Measurements from ENCODE around the gene MYOF. TPM values are rescaled to one million over a fixed set of nuclear protein-coding genes. Genes with fewer than 3 reads are reported as not detected.
"Not testable (repeated sequence)": the region's sequence is repeated elsewhere in the genome, so short reads cannot be mapped to it uniquely, and the experiment has no call there.

Gene MYOF
- total and polyA plus RNA-seq, 3 experiments from 2014 or later: 57.0 to 62.8 TPM; not detected in 1

DNA sequence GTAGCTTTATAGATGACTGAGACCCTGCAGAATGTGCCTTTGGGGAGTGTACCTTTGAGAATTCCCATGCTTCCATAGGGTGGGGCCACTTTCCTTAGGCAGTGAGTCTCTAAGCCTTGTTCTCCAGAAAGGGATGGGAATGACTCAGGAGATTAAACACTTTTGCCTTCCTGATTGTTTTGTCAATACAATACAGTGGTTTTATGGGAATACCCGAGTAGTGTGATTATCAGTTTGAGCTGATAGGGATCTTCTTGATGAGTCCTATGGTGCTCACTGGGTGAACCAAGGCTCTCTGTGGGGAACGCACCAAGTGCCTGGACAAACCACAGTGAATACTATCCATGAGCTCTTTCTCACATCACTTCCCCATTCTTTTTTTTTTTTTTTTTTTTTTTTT is 6.3 kb downstream of the MYOF start:
- H3K4me3 Mint-ChIP-seq: no peak overlapping the region
- Histone ChIP-seq H3K36me3 (ENCODE audit: insufficient read depth, low read length) (no peaks in the 10 kb centered on the region), H3K27me3 (ENCODE audit: insufficient read depth, low read length, poor library complexity, severe bottlenecking) (peaks cover 3% of the 10 kb centered on the region), H3K4me1 (ENCODE audit: insufficient read depth, low read length) (no peaks in the 10 kb centered on the region), H3K9me3 (ENCODE audit: low read length) (no peaks in the 10 kb centered on the region), H3K4me3 (ENCODE audit: low read length) (no peak overlapping the region), H3K27ac (ENCODE audit: low read depth, low read length) (no peak overlapping the region)
- H3K4me1 Mint-ChIP-seq: no peaks in the 10 kb centered on the region
- no peak for DNase-seq
- H3K27me3 Mint-ChIP-seq: peaks cover 4 to 6% of the 10 kb centered on the region in 2 donors
- no peaks in the 10 kb centered on the region for H3K9me3 Mint-ChIP-seq
- no peak overlapping the region for H3K27ac Mint-ChIP-seq
- no peaks in the 10 kb centered on the region for H3K36me3 Mint-ChIP-seq
- ChIA-PET CTCF (interaction anchor here (0.9 to 3.8 kb wide), 4 partner anchors 21 to 103 kb away, joined by 3 to 18 read pairs (median 4); no protein-coding TSS in a partner anchor), POLR2A (interaction anchor here (0.7 kb wide), 1 partner anchor 99 kb away, joined by 12 read pairs; no protein-coding TSS in a partner anchor)

DNA sequence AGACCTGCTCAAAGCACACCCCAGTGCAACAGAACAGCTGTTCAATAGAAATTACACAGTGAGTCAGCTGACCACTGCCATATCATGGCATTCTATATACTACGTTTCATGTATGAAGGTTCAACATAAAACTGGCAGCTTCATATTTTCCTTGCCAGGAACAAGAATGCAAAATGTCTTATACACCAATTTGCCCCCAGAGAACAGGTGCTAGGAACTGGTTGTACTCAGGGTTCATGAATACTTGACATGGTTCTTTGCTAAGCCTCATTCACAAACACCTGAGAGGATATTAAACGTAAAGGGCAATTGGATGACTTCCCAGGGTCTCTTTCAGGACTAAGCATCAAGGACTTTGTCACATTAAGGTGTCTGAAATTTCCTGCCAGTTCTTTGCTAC is 6.9 kb downstream of the MYOF start:
- Mint-ChIP-seq H3K4me3 (no peak overlapping the region), H3K27me3 (peaks cover 0 to 5% of the 10 kb centered on the region in 2 donors), H3K9me3 (no peaks in the 10 kb centered on the region), H3K36me3 (no peaks in the 10 kb centered on the region), H3K4me1 (no peaks in the 10 kb centered on the region), H3K27ac (no peak overlapping the region)
- Histone ChIP-seq H3K4me1 (ENCODE audit: insufficient read depth, low read length) (no peaks in the 10 kb centered on the region), H3K36me3 (ENCODE audit: insufficient read depth, low read length) (no peaks in the 10 kb centered on the region), H3K4me3 (ENCODE audit: low read length) (no peak overlapping the region), H3K27ac (ENCODE audit: low read depth, low read length) (no peak overlapping the region), H3K27me3 (ENCODE audit: insufficient read depth, low read length, poor library complexity, severe bottlenecking) (no peaks in the 10 kb centered on the region), H3K9me3 (ENCODE audit: low read length) (no peaks in the 10 kb centered on the region)
- DNase-seq: no peak
- ChIA-PET POLR2A (no interaction called here), CTCF (interaction anchor here (1.7 to 3.8 kb wide), 2 partner anchors 20 to 98 kb away, joined by 5 to 18 read pairs; no protein-coding TSS in a partner anchor)

DNA sequence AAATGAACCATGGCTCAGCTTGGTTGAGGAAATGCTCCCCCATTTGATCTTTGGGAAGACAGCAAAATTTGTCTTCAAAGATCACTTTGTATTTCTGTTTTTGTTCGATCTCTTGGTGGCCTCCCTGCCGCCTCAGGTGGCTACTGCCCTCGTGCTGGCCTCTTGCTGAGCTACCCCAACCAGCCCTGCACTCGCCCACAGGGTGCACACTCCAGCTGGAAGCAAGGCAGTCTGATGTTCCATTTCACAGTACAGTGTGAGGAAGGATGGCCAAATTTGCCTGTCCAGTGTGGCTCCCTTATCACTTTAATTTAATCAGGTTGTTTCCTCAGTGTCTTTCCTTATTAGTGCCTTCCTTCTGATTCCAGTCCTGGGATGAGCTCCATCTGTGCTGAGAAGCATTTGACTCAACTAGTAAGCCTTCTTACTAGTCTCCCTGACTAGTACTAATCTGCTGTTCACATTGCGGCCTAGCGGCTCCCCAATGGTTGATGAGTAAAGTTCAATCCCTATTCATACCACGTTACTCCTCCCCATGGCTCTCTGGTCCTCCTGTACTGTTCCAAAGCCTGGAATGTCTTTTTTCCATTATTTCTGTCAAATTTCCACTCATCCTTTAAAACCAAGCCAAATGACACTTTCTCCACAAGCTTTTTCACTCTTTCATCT is 8.2 kb downstream of the MYOF start:
- Histone ChIP-seq H3K9me3 (ENCODE audit: low read length) (no peaks in the 10 kb centered on the region), H3K27ac (ENCODE audit: low read depth, low read length) (no peak overlapping the region), H3K4me3 (ENCODE audit: low read length) (no peak overlapping the region), H3K4me1 (ENCODE audit: insufficient read depth, low read length) (no peaks in the 10 kb centered on the region), H3K27me3 (ENCODE audit: insufficient read depth, low read length, poor library complexity, severe bottlenecking) (no peaks in the 10 kb centered on the region), H3K36me3 (ENCODE audit: insufficient read depth, low read length) (no peaks in the 10 kb centered on the region)
- Mint-ChIP-seq H3K27me3 (peaks cover 0 to 5% of the 10 kb centered on the region in 2 donors), H3K27ac (no peak overlapping the region), H3K4me3 (no peak overlapping the region), H3K4me1 (no peaks in the 10 kb centered on the region), H3K9me3 (no peaks in the 10 kb centered on the region), H3K36me3 (no peaks in the 10 kb centered on the region)
- POLR2A ChIA-PET: no interaction called here
- CTCF ChIA-PET: interaction anchor here (1.0 to 3.8 kb wide), 3 partner anchors 8 to 97 kb away, joined by 3 to 18 read pairs (median 12); partner anchors contain the start of gene MYOF
- no peak for DNase-seq

DNA sequence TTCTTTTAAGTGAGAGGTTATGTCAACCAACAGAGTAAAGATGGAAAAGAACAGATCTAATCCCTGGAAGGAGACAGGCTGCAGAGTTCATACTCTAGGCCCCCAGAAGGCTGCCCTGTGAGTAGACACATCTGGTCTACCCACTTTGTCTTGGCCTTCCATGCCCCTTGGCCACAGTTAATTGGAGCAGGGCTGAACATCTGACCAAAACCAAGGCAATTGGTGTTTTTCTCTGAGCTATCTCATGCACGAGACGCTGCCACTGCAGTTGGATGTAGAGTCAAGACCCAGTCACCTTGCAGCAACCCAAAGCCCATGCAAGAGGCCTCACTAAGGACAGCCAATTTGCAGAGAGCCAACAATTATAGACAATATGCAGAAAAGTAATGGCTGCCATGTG is 9.0 kb downstream of the MYOF start:
- CTCF ChIA-PET: interaction anchor here (2.0 to 3.8 kb wide), 2 partner anchors 9 to 96 kb away, joined by 12 to 18 read pairs; partner anchors contain the start of gene MYOF
- no peaks in the 10 kb centered on the region for H3K36me3 ChIP-seq (ENCODE audit: insufficient read depth, low read length)
- no peak overlapping the region for H3K27ac ChIP-seq (ENCODE audit: low read depth, low read length)
- H3K4me1 ChIP-seq (ENCODE audit: insufficient read depth, low read length): no peaks in the 10 kb centered on the region
- H3K9me3 ChIP-seq (ENCODE audit: low read length): no peaks in the 10 kb centered on the region
- no peaks in the 10 kb centered on the region for H3K36me3 Mint-ChIP-seq
- H3K4me1 Mint-ChIP-seq: no peaks in the 10 kb centered on the region
- POLR2A ChIA-PET: no interaction called here
- no peak overlapping the region for H3K27ac Mint-ChIP-seq
- no peak for DNase-seq
- no peaks in the 10 kb centered on the region for H3K9me3 Mint-ChIP-seq
- H3K27me3 Mint-ChIP-seq: peaks cover 0 to 5% of the 10 kb centered on the region in 2 donors
- H3K4me3 ChIP-seq (ENCODE audit: low read length): no peak overlapping the region
- H3K27me3 ChIP-seq (ENCODE audit: insufficient read depth, low read length, poor library complexity, severe bottlenecking): no peaks in the 10 kb centered on the region
- H3K4me3 Mint-ChIP-seq: no peak overlapping the region

GRCh38 chr10:93471110-93471651 is 11.0 kb downstream of the MYOF start:
- no peaks in the 10 kb centered on the region for H3K9me3 Mint-ChIP-seq
- H3K27me3 ChIP-seq (ENCODE audit: insufficient read depth, low read length, poor library complexity, severe bottlenecking): no peaks in the 10 kb centered on the region
- POLR2A ChIA-PET: interaction anchor here (0.6 kb wide), 1 partner anchor 71 kb away, joined by 3 read pairs; no protein-coding TSS in a partner anchor
- H3K27ac Mint-ChIP-seq: no peak overlapping the region
- no peaks in the 10 kb centered on the region for H3K9me3 ChIP-seq (ENCODE audit: low read length)
- no peaks in the 10 kb centered on the region for H3K36me3 ChIP-seq (ENCODE audit: insufficient read depth, low read length)
- CTCF ChIA-PET: interaction anchor here (0.7 to 1.3 kb wide), 2 partner anchors 11 to 27 kb away, joined by 3 to 4 read pairs; partner anchors contain the start of gene MYOF
- H3K27me3 Mint-ChIP-seq: no peaks in the 10 kb centered on the region
- DNase-seq: no peak
- H3K4me3 ChIP-seq (ENCODE audit: low read length): no peak overlapping the region
- H3K4me1 Mint-ChIP-seq: no peaks in the 10 kb centered on the region
- no peak overlapping the region for H3K27ac ChIP-seq (ENCODE audit: low read depth, low read length)
- no peaks in the 10 kb centered on the region for H3K36me3 Mint-ChIP-seq
- no peaks in the 10 kb centered on the region for H3K4me1 ChIP-seq (ENCODE audit: insufficient read depth, low read length)
- H3K4me3 Mint-ChIP-seq: no peak overlapping the region

DNA sequence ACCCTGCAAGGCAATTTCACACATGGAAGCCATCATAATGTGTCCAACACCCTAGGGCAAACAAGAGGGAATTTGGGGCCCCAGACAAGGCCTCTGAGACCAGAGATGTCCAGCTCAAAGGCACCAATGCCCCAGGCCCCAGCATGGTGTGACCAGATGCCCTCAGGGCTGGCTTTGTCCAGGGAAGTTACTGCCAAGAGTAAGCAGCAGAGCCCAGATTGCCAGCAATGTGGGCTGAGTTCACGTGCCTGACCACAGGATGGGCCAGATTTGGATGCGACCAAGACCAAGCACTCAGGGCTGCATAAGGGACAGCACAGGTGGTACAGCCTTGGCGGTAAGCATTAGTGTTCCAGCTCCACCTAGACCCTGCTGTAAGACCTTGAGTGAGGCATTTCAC is 12.7 kb downstream of the MYOF start:
- H3K4me3 ChIP-seq (ENCODE audit: low read length): no peak overlapping the region
- Mint-ChIP-seq H3K4me1 (no peaks in the 10 kb centered on the region), H3K4me3 (no peak overlapping the region), H3K9me3 (no peaks in the 10 kb centered on the region), H3K27ac (no peak overlapping the region), H3K36me3 (no peaks in the 10 kb centered on the region), H3K27me3 (no peaks in the 10 kb centered on the region)
- no peaks in the 10 kb centered on the region for H3K4me1 ChIP-seq (ENCODE audit: insufficient read depth, low read length)
- no peaks in the 10 kb centered on the region for H3K36me3 ChIP-seq (ENCODE audit: insufficient read depth, low read length)
- H3K27ac ChIP-seq (ENCODE audit: low read depth, low read length): no peak overlapping the region
- POLR2A ChIA-PET: no interaction called here
- DNase-seq: no peak
- H3K9me3 ChIP-seq (ENCODE audit: low read length): no peaks in the 10 kb centered on the region
- CTCF ChIA-PET: interaction anchor here (1.9 kb wide), 1 partner anchor 94 kb away, joined by 7 read pairs; no protein-coding TSS in a partner anchor
- H3K27me3 ChIP-seq (ENCODE audit: insufficient read depth, low read length, poor library complexity, severe bottlenecking): no peaks in the 10 kb centered on the region

GRCh38 chr10:93468461-93469213 is 13.5 kb downstream of the MYOF start:
- Histone ChIP-seq H3K27me3 (ENCODE audit: insufficient read depth, low read length, poor library complexity, severe bottlenecking) (no peaks in the 10 kb centered on the region), H3K27ac (ENCODE audit: low read depth, low read length) (no peak overlapping the region), H3K9me3 (ENCODE audit: low read length) (no peaks in the 10 kb centered on the region), H3K36me3 (ENCODE audit: insufficient read depth, low read length) (no peaks in the 10 kb centered on the region), H3K4me1 (ENCODE audit: insufficient read depth, low read length) (no peaks in the 10 kb centered on the region), H3K4me3 (ENCODE audit: low read length) (no peak overlapping the region)
- Mint-ChIP-seq H3K4me3 (no peak overlapping the region), H3K4me1 (no peaks in the 10 kb centered on the region), H3K9me3 (no peaks in the 10 kb centered on the region), H3K27ac (peak overlapping the region in 2 of 8 donors; percentile 76 to 85), H3K36me3 (no peaks in the 10 kb centered on the region), H3K27me3 (no peaks in the 10 kb centered on the region)
- ChIA-PET CTCF (interaction anchor here (1.9 kb wide), 1 partner anchor 93 kb away, joined by 7 read pairs; no protein-coding TSS in a partner anchor), POLR2A (no interaction called here)
- DNase-seq: no peak

DNA sequence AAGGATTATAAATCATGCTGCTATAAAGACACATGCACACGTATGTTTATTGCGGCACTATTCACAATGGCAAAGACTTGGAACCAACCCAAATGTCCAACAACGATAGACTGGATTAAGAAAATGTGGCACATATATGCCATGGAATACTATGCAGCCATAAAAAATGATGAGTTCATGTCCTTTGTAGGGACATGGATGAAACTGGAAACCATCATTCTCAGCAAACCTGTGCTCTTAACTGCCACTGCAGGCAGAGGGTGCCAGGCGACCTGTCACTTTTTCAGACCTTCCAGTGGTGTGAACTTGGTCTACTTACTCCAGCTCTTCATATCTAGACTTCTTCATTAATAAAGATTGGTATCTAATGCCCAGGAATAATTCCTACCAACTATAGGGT is 14.5 kb downstream of the MYOF start:
- H3K4me3 Mint-ChIP-seq; H3K27ac ChIP-seq (ENCODE audit: low read depth, low read length); H3K27me3 Mint-ChIP-seq; H3K36me3 ChIP-seq (ENCODE audit: insufficient read depth, low read length); H3K4me1 ChIP-seq (ENCODE audit: insufficient read depth, low read length); H3K9me3 Mint-ChIP-seq; POLR2A ChIA-PET; H3K27me3 ChIP-seq (ENCODE audit: insufficient read depth, low read length, poor library complexity, severe bottlenecking); H3K9me3 ChIP-seq (ENCODE audit: low read length); H3K27ac Mint-ChIP-seq; H3K4me3 ChIP-seq (ENCODE audit: low read length); H3K36me3 Mint-ChIP-seq; H3K4me1 Mint-ChIP-seq; DNase-seq: not testable (repeated sequence)
- CTCF ChIA-PET: interaction anchor here (1.9 kb wide), 1 partner anchor 92 kb away, joined by 7 read pairs; no protein-coding TSS in a partner anchor

Measured in CD8-positive, alpha-beta memory T cell (primary cell).